Measurements from ENCODE around the gene KIR3DL3. TPM values are rescaled to one million over a fixed set of nuclear protein-coding genes. Genes with fewer than 3 reads are reported as not detected.
"Not testable (repeated sequence)": the region's sequence is repeated elsewhere in the genome, so short reads cannot be mapped to it uniquely, and the experiment has no call there.

Gene KIR3DL3
- polyA plus RNA-seq, 4 donors, result not detected

DNA sequence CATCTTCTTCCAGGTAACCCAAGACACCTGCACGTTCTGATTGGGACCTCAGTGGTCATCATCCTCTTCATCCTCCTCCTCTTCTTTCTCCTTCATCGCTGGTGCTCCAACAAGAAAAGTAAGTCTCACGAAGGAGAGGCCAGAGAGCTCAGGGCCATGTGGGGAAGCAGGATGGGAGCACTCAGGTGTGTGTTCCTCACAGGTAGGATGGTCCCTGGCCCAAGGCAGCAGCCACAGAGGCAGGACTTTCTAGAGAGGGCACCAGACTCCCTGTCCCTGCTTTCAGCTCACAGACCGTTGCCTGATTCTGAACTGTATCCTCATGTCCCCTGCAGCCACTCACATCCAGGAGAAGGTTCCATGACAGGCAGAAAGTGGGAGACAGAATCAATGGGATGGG is 42.2 kb downstream of the KIR3DL3 start:
- H3K27me3 ChIP-seq (ENCODE audit: control insufficient read depth in 3 of 3, insufficient read depth in 3 of 3, low read length in 3 of 3); H3K4me3 ChIP-seq (ENCODE audit: low read depth in 1 of 3, low read length in 3 of 3); DNase-seq; FAIRE-seq; H3K27ac ChIP-seq (ENCODE audit: low read depth in 1 of 3, low read length in 2 of 3); H3K4me1 ChIP-seq (ENCODE audit: control insufficient read depth in 3 of 3, insufficient read depth in 2 of 3, low read depth in 1 of 3, low read length in 2 of 3); H3K36me3 ChIP-seq (ENCODE audit: control insufficient read depth in 3 of 3, insufficient read depth in 2 of 3, low read depth in 1 of 3, low read length in 3 of 3): not testable (repeated sequence)
- WGBS, 3 donors, result 69 to 82% (median 73%) methylated on average over 4 of the region's 4 CpGs
- peaks cover 0 to 15% of the 10 kb centered on the region in 2 donors for H3K9me3 ChIP-seq (ENCODE audit: control insufficient read depth in 2 of 2, insufficient read depth in 1 of 2, low read depth in 1 of 2, low read length in 1 of 2)

DNA sequence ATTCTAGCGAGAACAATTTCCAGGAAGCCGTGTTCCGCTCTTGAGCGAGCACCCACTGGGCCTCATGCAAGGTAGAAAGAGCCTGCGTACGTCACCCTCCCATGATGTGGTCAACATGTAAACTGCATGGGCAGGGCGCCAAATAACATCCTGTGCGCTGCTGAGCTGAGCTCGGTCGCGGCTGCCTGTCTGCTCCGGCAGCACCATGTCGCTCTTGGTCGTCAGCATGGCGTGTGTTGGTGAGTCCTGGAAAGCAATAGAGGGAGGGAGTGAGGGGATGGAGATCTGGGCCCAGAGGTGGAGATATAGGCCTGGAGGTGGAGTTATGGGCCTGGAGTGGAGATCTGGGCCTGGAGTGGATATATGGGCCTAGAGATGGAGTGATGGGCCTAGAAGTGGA is 45.4 kb downstream of the KIR3DL3 start, which contains the start of gene KIR2DL1:
Gene KIR2DL1 (plus strand): TSS at position 148 of the 400 bp plus-strand sequence. CDS start 58 bp downstream, at position 206.
- not testable (repeated sequence) for FAIRE-seq; H3K4me1 ChIP-seq (ENCODE audit: control insufficient read depth in 3 of 3, insufficient read depth in 2 of 3, low read depth in 1 of 3, low read length in 2 of 3); H3K27me3 ChIP-seq (ENCODE audit: control insufficient read depth in 3 of 3, insufficient read depth in 3 of 3, low read length in 3 of 3); H3K36me3 ChIP-seq (ENCODE audit: control insufficient read depth in 3 of 3, insufficient read depth in 2 of 3, low read depth in 1 of 3, low read length in 3 of 3); H3K27ac ChIP-seq (ENCODE audit: low read depth in 1 of 3, low read length in 2 of 3); DNase-seq; H3K4me3 ChIP-seq (ENCODE audit: low read depth in 1 of 3, low read length in 3 of 3)
- WGBS, 3 donors, result 92 to 93% (median 92%) methylated on average over 14 to 15 of the region's 15 CpGs
- peaks cover 0 to 28% of the 10 kb centered on the region in 2 donors for H3K9me3 ChIP-seq (ENCODE audit: control insufficient read depth in 2 of 2, insufficient read depth in 1 of 2, low read depth in 1 of 2, low read length in 1 of 2)

DNA sequence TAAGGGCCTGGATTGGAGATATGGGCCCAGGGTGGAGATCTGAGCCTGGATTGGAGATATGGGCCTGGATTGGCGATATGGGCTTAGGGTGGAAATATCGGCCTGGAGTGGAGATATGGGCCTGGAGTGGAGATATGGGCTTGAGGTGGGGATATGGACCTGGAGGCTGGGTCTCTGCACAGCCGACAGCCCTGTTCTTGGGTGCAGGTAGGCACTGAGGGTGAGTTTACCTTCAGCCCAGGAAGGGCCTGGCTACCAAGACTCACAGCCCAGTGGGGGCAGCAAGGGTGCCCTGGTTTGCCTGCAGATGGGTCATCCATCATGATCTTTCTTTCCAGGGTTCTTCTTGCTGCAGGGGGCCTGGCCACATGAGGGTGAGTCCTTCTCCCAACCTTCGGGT is 46.3 kb downstream of the KIR3DL3 start:
- DNase-seq; H3K4me3 ChIP-seq (ENCODE audit: low read depth in 1 of 3, low read length in 3 of 3); H3K27ac ChIP-seq (ENCODE audit: low read depth in 1 of 3, low read length in 2 of 3); H3K36me3 ChIP-seq (ENCODE audit: control insufficient read depth in 3 of 3, insufficient read depth in 2 of 3, low read depth in 1 of 3, low read length in 3 of 3); H3K4me1 ChIP-seq (ENCODE audit: control insufficient read depth in 3 of 3, insufficient read depth in 2 of 3, low read depth in 1 of 3, low read length in 2 of 3); FAIRE-seq; H3K27me3 ChIP-seq (ENCODE audit: control insufficient read depth in 3 of 3, insufficient read depth in 3 of 3, low read length in 3 of 3): not testable (repeated sequence)
- H3K9me3 ChIP-seq (ENCODE audit: control insufficient read depth in 2 of 2, insufficient read depth in 1 of 2, low read depth in 1 of 2, low read length in 1 of 2), result peaks cover 0 to 28% of the 10 kb centered on the region in 2 donors
- WGBS, 3 donors, result 77 to 88% (median 78%) methylated on average over 4 of the region's 4 CpGs

DNA sequence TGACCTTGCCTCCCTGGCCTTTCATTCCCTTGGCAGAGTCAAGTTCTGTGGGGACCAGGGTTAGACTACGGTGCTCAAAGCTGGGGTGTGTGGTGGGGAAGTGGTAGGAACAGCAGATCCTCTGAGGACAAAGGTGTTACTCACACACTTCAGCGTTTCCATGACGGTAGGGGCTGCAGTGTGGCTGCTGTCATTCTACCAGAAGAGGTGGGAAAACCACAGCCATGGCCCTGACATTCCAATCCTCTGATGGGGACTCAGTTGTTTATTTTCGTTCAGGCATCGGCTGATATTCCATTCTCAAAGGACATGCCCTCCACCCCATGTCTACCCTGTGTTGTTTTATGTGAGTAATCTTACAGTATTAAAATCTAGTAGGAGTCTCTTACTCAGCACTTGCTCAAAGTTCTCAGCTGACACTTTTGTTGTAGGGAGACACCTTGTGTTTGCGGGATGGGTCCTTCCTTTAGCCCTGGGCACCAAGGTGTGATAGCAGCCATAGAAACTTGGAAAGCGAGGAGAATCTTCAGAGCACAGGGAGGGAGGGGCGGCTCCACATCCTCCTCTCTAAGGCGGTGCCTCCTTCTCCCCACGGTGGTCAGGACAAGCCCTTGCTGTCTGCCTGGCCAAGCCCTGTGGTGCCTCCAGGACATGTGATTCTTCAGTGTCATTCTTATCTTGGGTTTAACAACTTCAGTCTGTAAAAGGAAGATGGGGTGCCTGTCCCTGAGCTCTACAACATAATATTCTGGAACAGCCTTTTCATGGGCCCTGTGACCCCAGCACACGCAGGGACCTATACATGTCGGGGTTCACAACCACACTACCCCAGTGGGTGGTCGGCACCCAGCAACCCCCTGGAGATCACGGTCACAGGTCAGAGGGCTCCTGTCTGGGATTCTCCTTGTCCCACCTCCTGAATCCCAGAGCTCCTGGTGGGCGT is 47.0 kb downstream of the KIR3DL3 start:
- H3K27ac ChIP-seq (ENCODE audit: low read depth in 1 of 3, low read length in 2 of 3); H3K27me3 ChIP-seq (ENCODE audit: control insufficient read depth in 3 of 3, insufficient read depth in 3 of 3, low read length in 3 of 3); FAIRE-seq; H3K4me1 ChIP-seq (ENCODE audit: control insufficient read depth in 3 of 3, insufficient read depth in 2 of 3, low read depth in 1 of 3, low read length in 2 of 3); H3K4me3 ChIP-seq (ENCODE audit: low read depth in 1 of 3, low read length in 3 of 3); DNase-seq; H3K36me3 ChIP-seq (ENCODE audit: control insufficient read depth in 3 of 3, insufficient read depth in 2 of 3, low read depth in 1 of 3, low read length in 3 of 3): not testable (repeated sequence)
- H3K9me3 ChIP-seq (ENCODE audit: control insufficient read depth in 2 of 2, insufficient read depth in 1 of 2, low read depth in 1 of 2, low read length in 1 of 2), result peaks cover 0 to 28% of the 10 kb centered on the region in 2 donors
- 66 to 82% (median 75%) methylated on average over 12 to 14 of the region's 15 CpGs for WGBS, 3 donors

DNA sequence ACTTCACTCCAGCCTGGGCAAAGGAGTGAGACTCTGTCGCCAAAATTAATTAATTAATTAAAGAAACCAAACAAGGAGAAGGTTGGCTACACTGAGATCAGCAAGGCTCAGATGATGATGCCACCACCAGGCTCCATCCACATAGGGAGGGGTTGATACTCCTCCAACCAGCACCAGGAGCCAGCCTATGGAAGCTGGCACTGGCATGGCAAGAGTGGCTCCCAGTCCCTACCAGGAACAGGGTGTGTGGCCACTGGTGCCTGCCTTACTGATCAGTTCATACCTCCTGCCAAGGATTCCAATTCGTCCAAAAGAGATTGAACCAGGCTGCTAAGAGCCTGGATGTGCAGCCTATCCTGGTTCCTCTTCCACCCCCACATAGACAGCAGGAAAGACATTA is 48.4 kb downstream of the KIR3DL3 start:
- peaks cover 0 to 28% of the 10 kb centered on the region in 2 donors for H3K9me3 ChIP-seq (ENCODE audit: control insufficient read depth in 2 of 2, insufficient read depth in 1 of 2, low read depth in 1 of 2, low read length in 1 of 2)
- not testable (repeated sequence) for DNase-seq; H3K27ac ChIP-seq (ENCODE audit: low read depth in 1 of 3, low read length in 2 of 3); H3K36me3 ChIP-seq (ENCODE audit: control insufficient read depth in 3 of 3, insufficient read depth in 2 of 3, low read depth in 1 of 3, low read length in 3 of 3); H3K27me3 ChIP-seq (ENCODE audit: control insufficient read depth in 3 of 3, insufficient read depth in 3 of 3, low read length in 3 of 3); H3K4me3 ChIP-seq (ENCODE audit: low read depth in 1 of 3, low read length in 3 of 3); H3K4me1 ChIP-seq (ENCODE audit: control insufficient read depth in 3 of 3, insufficient read depth in 2 of 3, low read depth in 1 of 3, low read length in 2 of 3); FAIRE-seq
- 32 to 41% (median 34%) methylated on average over 2 of the region's 2 CpGs for WGBS, 3 donors

DNA sequence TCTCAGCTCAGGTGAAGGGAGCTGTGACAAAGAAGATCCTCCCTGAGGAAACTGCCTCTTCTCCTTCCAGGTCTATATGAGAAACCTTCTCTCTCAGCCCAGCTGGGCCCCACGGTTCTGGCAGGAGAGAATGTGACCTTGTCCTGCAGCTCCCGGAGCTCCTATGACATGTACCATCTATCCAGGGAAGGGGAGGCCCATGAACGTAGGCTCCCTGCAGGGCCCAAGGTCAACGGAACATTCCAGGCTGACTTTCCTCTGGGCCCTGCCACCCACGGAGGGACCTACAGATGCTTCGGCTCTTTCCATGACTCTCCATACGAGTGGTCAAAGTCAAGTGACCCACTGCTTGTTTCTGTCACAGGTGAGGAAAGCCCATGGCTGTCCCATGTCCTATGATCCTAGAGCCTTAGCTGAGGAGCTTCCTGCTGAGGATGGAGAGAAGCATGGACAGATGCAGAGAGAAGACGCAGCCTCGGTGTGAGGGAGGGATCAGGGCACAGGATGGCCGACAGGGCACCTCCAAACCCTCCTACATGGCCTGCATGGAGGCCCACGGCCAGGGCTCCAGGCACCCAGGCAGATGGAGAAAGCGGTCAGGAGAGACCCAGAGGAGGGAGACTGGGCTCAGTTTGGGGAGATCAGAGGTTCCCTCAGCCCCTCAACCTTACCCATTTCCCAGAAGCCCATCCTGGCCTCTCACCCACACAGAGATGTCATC is 51.0 kb downstream of the KIR3DL3 start:
- not testable (repeated sequence) for H3K27ac ChIP-seq (ENCODE audit: low read depth in 1 of 3, low read length in 2 of 3); H3K36me3 ChIP-seq (ENCODE audit: control insufficient read depth in 3 of 3, insufficient read depth in 2 of 3, low read depth in 1 of 3, low read length in 3 of 3); H3K27me3 ChIP-seq (ENCODE audit: control insufficient read depth in 3 of 3, insufficient read depth in 3 of 3, low read length in 3 of 3); FAIRE-seq; H3K4me1 ChIP-seq (ENCODE audit: control insufficient read depth in 3 of 3, insufficient read depth in 2 of 3, low read depth in 1 of 3, low read length in 2 of 3); DNase-seq; H3K4me3 ChIP-seq (ENCODE audit: low read depth in 1 of 3, low read length in 3 of 3)
- peaks cover 0 to 24% of the 10 kb centered on the region in 2 donors for H3K9me3 ChIP-seq (ENCODE audit: control insufficient read depth in 2 of 2, insufficient read depth in 1 of 2, low read depth in 1 of 2, low read length in 1 of 2)
- WGBS, 3 donors, result 74 to 81% (median 81%) methylated on average over 12 of the region's 12 CpGs

DNA sequence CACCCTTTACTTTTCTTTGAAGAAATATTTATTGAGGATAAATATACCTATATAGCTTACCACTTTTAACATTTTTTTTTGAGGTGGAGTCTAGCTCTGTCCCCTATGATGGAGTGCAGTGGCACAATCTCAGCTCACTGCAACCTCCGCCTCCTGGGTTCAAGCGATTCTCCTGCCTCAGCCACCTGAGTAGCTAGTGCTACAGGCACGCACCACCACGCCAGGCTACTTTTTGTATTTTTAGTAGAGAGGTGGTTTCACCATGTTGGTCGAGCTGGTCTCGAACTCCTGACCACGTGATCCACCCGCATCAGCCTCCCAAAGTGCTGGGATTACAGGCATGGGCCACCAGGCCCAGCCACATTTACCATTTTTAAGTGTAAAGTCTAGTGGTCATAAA is 51.6 kb downstream of the KIR3DL3 start:
- H3K9me3 ChIP-seq (ENCODE audit: control insufficient read depth in 2 of 2, insufficient read depth in 1 of 2, low read depth in 1 of 2, low read length in 1 of 2), result peaks cover 0 to 19% of the 10 kb centered on the region in 2 donors
- FAIRE-seq; H3K27me3 ChIP-seq (ENCODE audit: control insufficient read depth in 3 of 3, insufficient read depth in 3 of 3, low read length in 3 of 3); H3K27ac ChIP-seq (ENCODE audit: low read depth in 1 of 3, low read length in 2 of 3); DNase-seq; H3K4me1 ChIP-seq (ENCODE audit: control insufficient read depth in 3 of 3, insufficient read depth in 2 of 3, low read depth in 1 of 3, low read length in 2 of 3); H3K4me3 ChIP-seq (ENCODE audit: low read depth in 1 of 3, low read length in 3 of 3); H3K36me3 ChIP-seq (ENCODE audit: control insufficient read depth in 3 of 3, insufficient read depth in 2 of 3, low read depth in 1 of 3, low read length in 3 of 3): not testable (repeated sequence)
- 67 to 80% (median 69%) methylated on average over 8 of the region's 8 CpGs for WGBS, 3 donors

DNA sequence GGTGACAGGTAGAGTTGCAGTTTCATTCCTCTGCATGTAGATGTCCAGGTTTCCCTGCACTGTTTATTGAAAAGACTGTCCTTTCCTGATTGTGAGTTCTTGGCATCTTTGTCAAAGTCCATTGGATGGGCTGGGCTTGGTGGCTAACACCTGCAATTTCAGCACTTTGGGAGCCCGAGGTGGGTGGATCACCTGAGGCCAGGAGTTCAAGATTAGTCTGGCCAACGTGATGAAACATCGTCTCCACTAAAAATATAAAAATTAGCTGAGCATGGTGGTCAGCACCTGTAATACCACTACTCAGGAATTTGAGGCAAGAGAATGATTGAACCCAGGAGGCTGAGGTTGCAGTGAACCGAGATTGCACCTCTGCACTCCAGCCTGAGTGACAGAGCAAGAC is 53.6 kb downstream of the KIR3DL3 start:
- H3K36me3 ChIP-seq (ENCODE audit: control insufficient read depth in 3 of 3, insufficient read depth in 2 of 3, low read depth in 1 of 3, low read length in 3 of 3); H3K4me1 ChIP-seq (ENCODE audit: control insufficient read depth in 3 of 3, insufficient read depth in 2 of 3, low read depth in 1 of 3, low read length in 2 of 3); FAIRE-seq; H3K9me3 ChIP-seq (ENCODE audit: control insufficient read depth in 2 of 2, insufficient read depth in 1 of 2, low read depth in 1 of 2, low read length in 1 of 2); H3K4me3 ChIP-seq (ENCODE audit: low read depth in 1 of 3, low read length in 3 of 3); H3K27me3 ChIP-seq (ENCODE audit: control insufficient read depth in 3 of 3, insufficient read depth in 3 of 3, low read length in 3 of 3); H3K27ac ChIP-seq (ENCODE audit: low read depth in 1 of 3, low read length in 2 of 3); DNase-seq: not testable (repeated sequence)
- 35 to 59% (median 54%) methylated on average over 2 to 4 of the region's 4 CpGs for WGBS, 3 donors
